HAP-1 (cell line): ENCODE measurements around the gene NFASC.

Experiments
- DNase-seq, 2 experiments: peaks; one replicate each; pipeline ENCODE4 v3.0.0-alpha.2; 2016 to 2020; ENCODE audit warnings: low spot score in 2 of 2
- H3K27me3 ChIP-seq: fragments of 250-450 bp; sonication (Bioruptor Pico); 2 replicates; pipeline ENCODE4 v1.5.1; 2020; ENCODE audit warnings: low read depth, mild to moderate bottlenecking, moderate library complexity
- H3K36me3 ChIP-seq: fragments of 250-450 bp; sonication (Bioruptor Pico); replicated peaks from 2 replicates; pipeline ENCODE4 v1.5.1; 2020; ENCODE audit warnings: mild to moderate bottlenecking
- H3K4me1 ChIP-seq: fragments of 250-450 bp; sonication (Bioruptor Pico); 2 replicates; pipeline ENCODE4 v1.5.1; 2020; ENCODE audit warnings: mild to moderate bottlenecking
- H3K4me3 ChIP-seq: fragments of 250-450 bp; sonication (Bioruptor Pico); 2 replicates; pipeline ENCODE4 v1.5.1; 2020; ENCODE audit warnings: mild to moderate bottlenecking, moderate library complexity
- H3K9me3 ChIP-seq: fragments of 250-450 bp; sonication (Bioruptor Pico); 2 replicates; pipeline ENCODE4 v1.5.1; 2020; ENCODE audit warnings: mild to moderate bottlenecking, moderate library complexity
- in situ Hi-C: fragments of 300-500 bp; cut with MboI; formaldehyde crosslinking; loops from 3 replicates; pipeline ENCODE4 v1.14.3; 2020; ENCODE audit warnings: low sequenced_read_pairs, inconsistent platforms, mixed read lengths

NFASC gene

GRCh38 chr1:205066141-205066818 is 195.6 kb downstream of the NFASC start:
- DNase-seq, result peak in 1 of 2 experiments; percentile 48
- H3K4me1 ChIP-seq, result no peaks in the 10 kb centered on the region
- in situ Hi-C loops, result no loop called here
- no peaks in the 10 kb centered on the region for H3K27me3 ChIP-seq
- no peak overlapping the region for H3K4me3 ChIP-seq
- no peaks in the 10 kb centered on the region for H3K9me3 ChIP-seq
- H3K36me3 ChIP-seq, result no peaks in the 10 kb centered on the region

GRCh38 chr1:205067031-205067430 is 196.4 kb downstream of the NFASC start:
- DNase-seq, result no peak
- Histone ChIP-seq H3K4me1 (no peaks in the 10 kb centered on the region), H3K27me3 (no peaks in the 10 kb centered on the region), H3K9me3 (no peaks in the 10 kb centered on the region), H3K4me3 (no peak overlapping the region), H3K36me3 (no peaks in the 10 kb centered on the region)
- in situ Hi-C loops, result no loop called here

GRCh38 chr1:205068001-205068400 is 197.3 kb downstream of the NFASC start:
- Histone ChIP-seq H3K9me3 (no peaks in the 10 kb centered on the region), H3K4me1 (no peaks in the 10 kb centered on the region), H3K4me3 (no peak overlapping the region), H3K27me3 (no peaks in the 10 kb centered on the region), H3K36me3 (no peaks in the 10 kb centered on the region)
- DNase-seq, result no peak
- in situ Hi-C loops, result no loop called here

GRCh38 chr1:205068457-205069040 is 197.9 kb downstream of the NFASC start:
- no peak overlapping the region for H3K4me3 ChIP-seq
- in situ Hi-C loops, result no loop called here
- no peak for DNase-seq
- H3K27me3 ChIP-seq, result no peaks in the 10 kb centered on the region
- no peaks in the 10 kb centered on the region for H3K36me3 ChIP-seq
- no peaks in the 10 kb centered on the region for H3K4me1 ChIP-seq
- no peaks in the 10 kb centered on the region for H3K9me3 ChIP-seq

GRCh38 chr1:205069371-205070125 is 198.9 kb downstream of the NFASC start:
- Histone ChIP-seq H3K4me3 (no peak overlapping the region), H3K9me3 (no peaks in the 10 kb centered on the region), H3K27me3 (no peaks in the 10 kb centered on the region), H3K4me1 (no peaks in the 10 kb centered on the region), H3K36me3 (no peaks in the 10 kb centered on the region)
- in situ Hi-C loops, result no loop called here
- DNase-seq, result no peak

- Histone ChIP-seq H3K4me3 (no peak overlapping the region), H3K27me3 (no peaks in the 10 kb centered on the region), H3K4me1 (no peaks in the 10 kb centered on the region), H3K9me3 (no peaks in the 10 kb centered on the region), H3K36me3 (no peaks in the 10 kb centered on the region)
- DNase-seq, result no peak
- in situ Hi-C loops, result no loop called here
These were observed 200.4 kb downstream of the NFASC start for GRCh38 chr1:205071028-205071409.

- H3K4me1 ChIP-seq, result no peaks in the 10 kb centered on the region
- no peaks in the 10 kb centered on the region for H3K36me3 ChIP-seq
- H3K9me3 ChIP-seq, result no peaks in the 10 kb centered on the region
- DNase-seq, result no peak
- no peaks in the 10 kb centered on the region for H3K27me3 ChIP-seq
- in situ Hi-C loops, result no loop called here
- H3K4me3 ChIP-seq, result no peak overlapping the region
These were observed 201.1 kb downstream of the NFASC start for GRCh38 chr1:205071801-205072200.

GRCh38 chr1:205072286-205072685 is 201.6 kb downstream of the NFASC start:
- Histone ChIP-seq H3K27me3 (no peaks in the 10 kb centered on the region), H3K9me3 (no peaks in the 10 kb centered on the region), H3K4me1 (no peaks in the 10 kb centered on the region), H3K36me3 (no peaks in the 10 kb centered on the region), H3K4me3 (no peak overlapping the region)
- in situ Hi-C loops, result no loop called here
- no peak for DNase-seq
